Transverse colon (tissue), 4 donors: ENCODE results near the gene SERP2. TPM values are rescaled to one million over a fixed set of nuclear protein-coding genes. Genes with fewer than 3 reads are reported as not detected.
A peak's percentile ranks its signal among the peaks of the same experiment; 100 is the strongest.

Source experiments
- DNase-seq: peaks from one replicate; pipeline ENCODE4 v3.0.0-alpha.2; 2019
- H3K27ac ChIP-seq, 4 donors: fragments of 200-600 bp; sonication (generic); 2 replicates each; pipeline ENCODE4 v1.5.1; 2016 to 2018; ENCODE audit warnings: inconsistent platforms in 4 of 4
- H3K27me3 ChIP-seq: fragments of 200-600 bp; sonication (generic); 2 replicates; pipeline ENCODE4 v1.5.1; 2017; ENCODE audit warnings: inconsistent platforms
- H3K36me3 ChIP-seq, 4 donors: fragments of 200-600 bp; sonication (generic); 2 replicates each; pipeline ENCODE4 v1.5.1; 2017 to 2019; ENCODE audit warnings: inconsistent platforms in 4 of 4
- H3K4me1 ChIP-seq, 4 donors: fragments of 200-600 bp; sonication (generic); 2 replicates each; pipeline ENCODE4 v1.5.1; 2017 to 2020; ENCODE audit warnings: inconsistent platforms in 4 of 4
- H3K4me3 ChIP-seq, 4 donors: fragments of 200-600 bp; sonication (generic); 1 replicate in 1 of 4; 2 replicates in 3 of 4; pipeline versions ENCODE4 v1.5.1 to v1.6.1; 2017 to 2019; ENCODE audit warnings: inconsistent platforms in 4 of 4
- H3K9me3 ChIP-seq, 2 donors: fragments of 200-600 bp; sonication (generic); 2 replicates each; pipeline ENCODE4 v1.5.1; 2017 to 2019; ENCODE audit warnings: inconsistent platforms in 2 of 2
- CTCF ChIP-seq, 5 experiments: fragments of 200-600 bp in 3 of 5; fragments of 450-650 bp in 2 of 5; sonication (generic) in 3 of 5; IDR thresholded peaks; 1 replicate in 2 of 5; 2 replicates in 3 of 5; pipeline ENCODE4 v1.5.1; 2016 to 2017; ENCODE audit warnings: antibody characterized with exemption in 5 of 5, inconsistent platforms in 3 of 5, mild to moderate bottlenecking in 2 of 5, moderate library complexity in 1 of 5
- EP300 ChIP-seq: sonication (generic); formaldehyde crosslinking; IDR thresholded peaks from one replicate; pipeline ENCODE4 v1.6.1; 2017; ENCODE audit warnings: antibody characterized with exemption, low read depth
- POLR2A ChIP-seq: fragments of 450-650 bp; IDR thresholded peaks from one replicate; pipeline ENCODE4 v1.6.1; 2016; ENCODE audit warnings: antibody characterized with exemption, mild to moderate bottlenecking, moderate library complexity
- POLR2AphosphoS5 ChIP-seq, 3 donors: sonication (generic); formaldehyde crosslinking; IDR thresholded peaks; one replicate each; pipeline ENCODE4 v1.6.1; 2016; ENCODE audit warnings: antibody characterized with exemption in 3 of 3
- WGBS, 2 donors: methylation state at CpG; one replicate each; pipeline ENCODE4 v1.1.5; 2018; ENCODE audit warnings: low coverage in 1 of 2; 5-methylcytosine and 5-hydroxymethylcytosine counted together
- in situ Hi-C, 4 donors: fragments of 200-750 bp; cut with MboI; loops; one replicate each; pipeline versions ENCODE4 v1.15.0 to v1.15.1; 2017; ENCODE audit warnings: low sequenced_read_pairs in 3 of 4, low pct_ligation_motif_present in 1 of 4, low pct_unique_long_range_greater_than_20kb in 1 of 4
- intact Hi-C: fragments of 100-400 bp; cut with DNase I; formaldehyde crosslinking; loops from one replicate; pipeline ENCODE4 v1.15.1; 2023; ENCODE audit warnings: low total_unique reads
- total RNA-seq, 4 donors: library from RNA; depleted of rRNA; stranded (reverse); fragments of >200 nt; gene quantifications; one replicate each; pipeline ENCODE4 v1.1.0, GENCODE V29; 2016

The SERP2 gene
- total RNA-seq, 4 donors from 2014 or later: 1.8 to 2.4 TPM; not detected in 2

- no peaks in the 10 kb centered on the region for H3K27me3 ChIP-seq
- H3K4me3 ChIP-seq: no peak overlapping the region
- H3K27ac ChIP-seq: no peak overlapping the region
- no peak for DNase-seq
- 84 to 85% methylated on average over 3 to 4 of the region's 4 CpGs for WGBS, 2 donors
- no peak for TF ChIP-seq EP300
- TF ChIP-seq CTCF (IDR thresholded peaks at IDR 0.05): no peak
- TF ChIP-seq POLR2A: no peak
- no peak for TF ChIP-seq POLR2AphosphoS5 (IDR thresholded peaks at IDR 0.05)
- intact Hi-C loops: no loop called here
- in situ Hi-C loops: no loop called here
- H3K4me1 ChIP-seq: peaks cover 0 to 17% (median 0%) of the 10 kb centered on the region in 4 donors
- H3K36me3 ChIP-seq: no peaks in the 10 kb centered on the region
- no peaks in the 10 kb centered on the region for H3K9me3 ChIP-seq
These were observed 22.1 kb upstream of the SERP2 start for GRCh38 chr13:44351505-44351854.

DNA sequence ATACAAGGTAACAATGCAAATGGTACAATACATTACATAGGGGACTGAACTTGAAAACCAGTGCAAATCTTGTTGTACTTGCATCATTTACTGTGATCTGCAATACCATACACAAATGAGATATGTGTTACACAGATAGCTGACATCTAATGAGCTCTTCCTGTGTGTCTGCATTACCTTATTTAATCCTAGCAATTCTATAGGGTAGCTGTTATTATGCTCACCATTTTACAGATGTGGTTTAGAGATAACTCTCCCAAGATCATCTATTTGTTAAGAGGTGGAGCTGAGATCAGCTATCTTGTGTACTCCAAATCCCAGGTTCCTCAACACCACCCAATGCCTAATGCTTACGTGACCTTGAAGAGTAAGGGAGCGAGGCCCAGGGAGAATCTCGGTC, 21.4 kb upstream of the SERP2 start:
- TF ChIP-seq POLR2A (no peak), CTCF (IDR thresholded peaks at IDR 0.05) (no peak), EP300 (no peak), POLR2AphosphoS5 (IDR thresholded peaks at IDR 0.05) (no peak)
- Histone ChIP-seq H3K4me3 (no peak overlapping the region), H3K9me3 (no peaks in the 10 kb centered on the region), H3K27me3 (no peaks in the 10 kb centered on the region), H3K36me3 (no peaks in the 10 kb centered on the region), H3K4me1 (peaks cover 0 to 12% (median 0%) of the 10 kb centered on the region in 4 donors), H3K27ac (no peak overlapping the region)
- intact Hi-C loops: no loop called here
- DNase-seq: no peak
- in situ Hi-C loops: no loop called here
- WGBS, 2 donors: 84 to 92% methylated on average over 3 of the region's 3 CpGs

DNA sequence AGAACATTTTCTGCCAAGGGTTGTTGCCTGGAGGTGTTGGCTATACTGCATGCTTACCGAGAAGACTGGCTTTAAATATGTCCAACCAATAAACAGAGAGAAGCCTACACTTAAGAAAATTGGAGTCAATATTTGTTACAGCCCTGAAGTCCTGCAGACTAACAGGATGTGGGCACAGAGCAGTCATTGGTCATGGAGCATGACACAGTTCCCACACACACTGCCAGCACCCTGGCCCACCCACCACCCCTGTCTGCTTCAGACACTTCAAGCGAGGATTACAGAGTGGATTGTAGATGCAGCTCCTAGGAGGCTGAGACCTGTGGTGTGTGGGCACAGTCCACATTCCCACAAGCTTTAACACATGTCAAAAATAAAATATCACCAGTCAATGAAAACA, 21.0 kb upstream of the SERP2 start:
- Histone ChIP-seq H3K27ac (no peak overlapping the region), H3K4me3 (no peak overlapping the region), H3K36me3 (no peaks in the 10 kb centered on the region), H3K9me3 (no peaks in the 10 kb centered on the region), H3K4me1 (peaks cover 0 to 8% (median 0%) of the 10 kb centered on the region in 4 donors), H3K27me3 (no peaks in the 10 kb centered on the region)
- no peak for DNase-seq
- WGBS, 2 donors: 67 to 88% methylated on average over 1 to 2 of the region's 2 CpGs
- in situ Hi-C loops (no loop called here), intact Hi-C loops (no loop called here)
- TF ChIP-seq EP300: no peak
- no peak for TF ChIP-seq CTCF (IDR thresholded peaks at IDR 0.05)
- no peak for TF ChIP-seq POLR2AphosphoS5 (IDR thresholded peaks at IDR 0.05)
- no peak for TF ChIP-seq POLR2A

DNA sequence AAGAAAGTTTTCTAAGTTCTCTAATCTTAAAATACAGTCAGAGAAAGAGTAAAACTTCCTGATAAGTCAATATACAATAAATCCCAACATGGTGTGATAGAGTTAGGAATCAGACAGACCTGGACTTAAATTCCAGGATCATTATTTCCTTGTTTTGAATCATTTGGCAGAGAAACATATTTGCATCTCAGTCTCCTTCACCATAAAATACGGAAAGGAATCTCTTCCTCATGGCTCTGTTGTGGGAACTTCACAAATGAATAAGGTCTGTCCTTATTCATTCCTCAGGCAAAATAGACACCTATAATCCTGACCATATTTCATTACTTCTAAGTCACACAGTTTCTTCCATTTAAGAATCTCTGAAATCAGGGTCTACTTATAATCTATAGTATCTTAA, 19.3 kb upstream of the SERP2 start:
- Histone ChIP-seq H3K36me3 (no peaks in the 10 kb centered on the region), H3K4me3 (no peak overlapping the region), H3K4me1 (peaks cover 0 to 14% (median 0%) of the 10 kb centered on the region in 4 donors), H3K27me3 (no peaks in the 10 kb centered on the region), H3K27ac (peak overlapping the region in 1 of 4 donors; percentile 16), H3K9me3 (no peaks in the 10 kb centered on the region)
- in situ Hi-C loops (no loop called here), intact Hi-C loops (no loop called here)
- TF ChIP-seq POLR2AphosphoS5 (IDR thresholded peaks at IDR 0.05): no peak
- TF ChIP-seq POLR2A: no peak
- no peak for TF ChIP-seq EP300
- no peak for TF ChIP-seq CTCF (IDR thresholded peaks at IDR 0.05)
- WGBS, 2 donors: 36 to 58% methylated on average over 1 of the region's 1 CpG
- no peak for DNase-seq
